Measurements from ENCODE around the gene NPHP4.

NPHP4 gene

DNA sequence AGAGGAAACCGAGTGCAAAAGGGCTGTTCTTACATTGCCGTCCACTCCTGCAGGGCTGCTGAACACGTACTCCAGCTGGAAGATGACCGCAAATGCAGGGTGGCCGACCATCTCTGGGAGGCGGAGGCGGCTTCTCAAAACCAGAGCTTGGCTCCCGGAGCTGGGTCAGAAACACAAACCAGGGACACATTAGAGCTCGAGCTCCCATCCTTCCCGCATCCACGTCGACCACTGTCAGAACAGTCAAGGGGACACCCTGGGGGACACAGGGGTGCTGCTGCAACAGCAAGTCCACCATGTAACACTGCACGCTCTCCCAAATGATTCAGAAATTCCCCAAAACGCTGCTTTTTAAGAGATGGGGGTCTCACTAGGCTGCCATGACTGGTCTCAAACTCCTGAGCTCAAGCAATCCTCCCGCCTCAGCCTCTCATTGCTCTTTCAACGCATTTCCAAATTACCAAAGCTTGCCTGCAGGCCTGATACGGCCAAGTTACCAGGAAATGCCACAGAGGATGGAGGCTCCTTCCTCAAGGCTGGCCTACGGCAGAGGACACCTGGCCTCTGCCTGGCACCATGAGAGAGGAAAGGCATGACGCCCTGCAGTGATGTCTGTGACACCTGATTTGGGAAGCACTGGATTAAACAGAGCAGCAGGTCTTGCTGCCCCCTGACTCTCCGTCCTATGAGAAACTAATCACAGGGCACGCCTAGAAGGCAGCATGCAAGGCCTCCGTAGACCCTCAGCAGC is 45.0 kb downstream of the NPHP4 start:
- DNase-seq, result no peak

DNA sequence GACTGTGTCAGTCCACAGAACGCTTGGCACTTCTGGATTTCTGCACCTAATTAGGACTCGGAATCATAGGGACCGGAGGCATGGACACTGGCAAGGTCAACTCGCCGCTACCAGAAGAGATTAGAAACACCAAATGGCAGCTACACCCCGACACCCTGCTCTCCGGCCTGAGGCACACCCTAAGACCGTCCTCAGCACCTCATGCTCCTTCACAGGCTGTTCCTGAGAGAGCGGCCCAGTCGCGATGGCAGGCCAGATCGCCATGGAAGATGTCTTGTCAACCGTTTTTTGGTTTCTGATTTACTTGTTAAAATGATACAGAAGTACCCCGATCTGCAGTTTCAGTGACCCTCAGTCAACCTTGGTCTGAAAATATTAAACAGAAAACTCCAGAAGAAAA is 46.8 kb downstream of the NPHP4 start:
- DNase-seq, result no peak

DNA sequence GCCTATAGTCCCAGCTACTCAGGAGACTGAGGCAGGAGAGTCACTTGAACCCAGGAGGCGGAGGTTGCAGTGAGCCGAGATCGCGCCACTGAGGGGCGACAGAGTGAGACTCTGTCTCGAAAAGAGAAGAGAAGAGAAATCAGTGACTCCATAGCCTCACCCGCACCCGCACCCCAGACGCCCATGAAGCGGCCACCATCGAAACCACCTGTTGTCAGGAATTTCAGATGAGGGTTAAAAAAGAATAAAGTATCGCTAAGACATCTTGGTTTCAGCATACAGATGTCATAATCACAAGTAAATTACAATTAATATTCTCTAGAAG is 47.4 kb downstream of the NPHP4 start:
- no peak for DNase-seq

DNA sequence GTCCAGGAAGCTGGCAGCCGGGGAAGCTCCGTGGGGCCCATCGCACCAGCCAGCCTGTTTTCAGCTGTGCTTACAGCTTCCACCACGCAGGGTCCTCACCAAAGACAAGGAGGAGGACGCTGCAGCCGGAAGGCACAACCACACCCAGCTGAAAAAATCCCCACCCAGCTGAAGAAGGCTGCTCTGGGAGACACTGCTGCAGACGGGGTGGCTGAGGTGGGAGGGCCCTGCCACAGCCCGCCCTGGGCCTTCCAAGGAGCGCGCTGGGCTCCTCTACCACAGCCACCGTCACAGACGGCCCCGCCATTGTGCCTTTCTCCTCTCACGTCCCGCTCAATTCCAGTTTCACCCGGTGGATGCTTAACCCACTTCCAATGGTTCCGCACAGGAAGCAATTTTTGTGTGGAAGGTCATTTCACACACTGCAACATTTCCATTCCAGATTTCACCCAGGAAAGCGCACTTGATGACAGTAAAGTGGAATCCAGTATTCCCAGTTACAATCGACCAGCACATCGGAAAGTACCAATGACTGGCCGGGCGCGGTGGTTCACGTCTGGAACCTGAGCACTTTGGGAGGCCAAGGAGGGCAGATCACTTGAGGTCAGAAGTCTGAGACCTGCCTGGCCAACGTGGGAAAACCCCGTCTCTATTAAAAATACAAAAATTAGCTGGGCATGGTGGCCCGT is 47.9 kb downstream of the NPHP4 start:
- no peak for DNase-seq

DNA sequence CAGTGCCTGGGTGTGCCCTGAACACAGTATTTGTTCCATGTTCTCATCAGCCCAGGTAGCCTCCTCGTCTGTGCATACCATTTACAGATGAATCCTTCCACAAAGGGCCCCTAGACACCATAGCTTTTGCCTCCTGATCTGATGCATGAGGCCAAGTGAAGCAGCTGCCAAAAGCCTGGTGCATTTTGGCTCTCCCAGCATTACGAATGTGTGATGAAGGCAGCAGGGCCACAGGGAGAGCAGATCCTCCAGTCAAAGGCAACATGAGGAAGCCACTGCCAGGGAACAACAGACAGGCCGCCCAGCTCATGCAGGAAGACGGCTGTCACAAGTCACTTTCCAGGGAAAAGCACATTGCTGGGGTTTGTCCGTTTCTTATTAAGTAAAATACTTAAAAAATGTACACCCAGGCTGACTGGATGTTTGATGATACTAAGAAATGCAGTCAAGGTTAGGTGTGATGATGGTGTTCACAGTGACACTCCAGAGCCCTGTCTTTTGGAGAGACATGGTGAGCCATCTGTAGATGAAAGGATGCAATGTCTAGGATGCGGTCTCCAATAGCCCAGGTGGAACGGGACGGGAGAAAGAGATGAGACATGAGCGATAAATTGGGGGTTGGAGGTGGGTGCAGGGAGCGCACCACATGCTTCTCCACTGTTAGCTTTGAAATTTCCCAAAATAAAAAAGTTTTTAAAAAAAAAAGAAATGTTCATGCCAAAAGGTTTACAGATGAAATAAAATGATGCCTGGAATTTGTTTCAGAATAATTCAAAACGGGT is 48.7 kb downstream of the NPHP4 start:
- DNase-seq, result no peak

DNA sequence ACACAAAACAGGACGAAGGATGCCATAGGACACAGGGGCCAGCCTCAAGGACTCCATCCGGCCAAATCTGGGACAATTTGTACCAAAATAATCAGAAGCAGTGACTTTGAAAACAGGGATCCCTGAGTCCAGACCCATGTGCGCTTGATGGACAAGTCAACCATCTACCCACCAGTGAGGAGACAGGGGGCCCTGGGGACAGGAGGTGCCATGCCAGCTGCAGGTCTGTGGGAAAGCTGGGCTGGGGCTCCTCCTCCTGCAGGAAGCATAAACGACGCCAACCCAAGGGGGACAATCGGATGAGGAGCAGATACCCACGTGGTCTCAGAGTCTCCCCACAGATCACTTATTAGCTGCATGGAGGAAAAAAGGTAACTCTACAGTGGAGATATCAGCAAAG is 50.6 kb downstream of the NPHP4 start:
- no peak for DNase-seq

DNA sequence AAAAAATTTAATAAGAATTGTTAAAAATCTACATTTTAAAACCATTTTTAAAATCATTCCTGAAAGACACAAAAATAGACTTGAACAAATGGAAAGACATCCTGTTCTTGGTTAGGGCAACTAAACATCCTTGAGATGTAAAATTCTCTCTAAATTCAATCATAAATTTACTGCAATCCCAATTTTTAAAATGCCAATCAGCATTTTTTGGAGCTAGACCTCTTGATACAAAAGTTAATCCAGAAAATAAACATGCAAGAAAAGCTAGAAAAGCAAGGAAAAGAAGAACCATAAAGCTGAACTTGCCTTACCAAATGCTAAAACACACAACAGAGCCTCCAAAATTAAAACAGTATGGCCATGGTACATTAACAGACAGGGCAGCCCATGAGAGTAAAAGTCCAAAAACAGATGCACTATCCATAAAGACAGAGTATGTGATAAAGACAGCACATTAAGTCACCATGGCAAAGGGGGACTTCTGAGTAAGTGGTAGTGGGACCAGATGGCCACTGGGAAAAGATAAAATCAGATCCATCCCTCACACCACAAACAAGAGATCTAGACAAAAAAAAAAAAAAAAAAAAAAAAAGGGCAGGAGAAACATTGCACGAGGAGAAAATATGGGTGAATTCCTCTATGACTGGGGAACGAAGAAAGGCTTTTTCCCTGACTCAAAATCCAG is 51.4 kb downstream of the NPHP4 start:
- DNase-seq, result no peak

DNA sequence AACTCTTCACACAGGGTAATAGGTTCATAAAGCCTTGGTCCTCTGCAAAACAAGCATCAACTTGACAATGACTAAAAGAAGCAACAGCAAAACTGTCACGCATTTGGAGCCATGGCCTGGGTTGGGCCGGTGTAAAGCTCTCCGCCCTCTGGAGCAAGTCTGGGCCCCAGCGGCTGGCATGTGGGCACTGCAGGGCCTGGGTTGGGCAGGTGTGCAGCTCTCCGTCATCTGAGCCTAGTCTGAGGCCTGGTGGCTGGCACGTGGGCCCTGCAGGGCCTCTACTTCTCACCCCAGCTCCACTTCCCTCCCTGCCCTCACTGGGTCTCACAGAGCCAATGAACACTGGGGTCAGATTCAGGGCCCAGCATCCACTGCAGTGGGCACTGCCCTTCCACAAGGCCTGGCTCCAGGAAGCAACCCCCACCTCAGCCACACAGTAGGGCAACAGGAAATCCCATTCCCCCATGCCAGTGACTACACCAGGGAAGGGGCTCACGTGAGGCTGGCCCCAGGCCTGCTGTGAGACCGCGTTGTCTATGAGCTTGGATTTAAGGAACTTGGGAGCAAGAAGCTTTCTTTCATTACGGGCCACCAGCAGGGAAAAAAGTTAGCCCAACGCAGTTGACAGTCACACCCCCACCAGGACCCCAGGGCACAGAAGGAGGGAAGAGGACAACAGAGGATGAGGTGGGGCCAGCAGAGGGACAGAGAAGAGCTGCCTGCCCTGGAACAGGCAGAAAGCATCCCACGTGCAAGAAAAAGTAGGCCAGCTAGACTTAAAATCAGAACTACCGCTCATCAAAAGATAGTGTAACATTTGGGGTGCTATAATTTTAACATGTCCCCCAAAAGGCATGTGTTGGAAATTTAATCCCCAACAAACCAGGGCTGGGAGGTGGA is 52.7 kb downstream of the NPHP4 start:
- no peak for DNase-seq

DNA sequence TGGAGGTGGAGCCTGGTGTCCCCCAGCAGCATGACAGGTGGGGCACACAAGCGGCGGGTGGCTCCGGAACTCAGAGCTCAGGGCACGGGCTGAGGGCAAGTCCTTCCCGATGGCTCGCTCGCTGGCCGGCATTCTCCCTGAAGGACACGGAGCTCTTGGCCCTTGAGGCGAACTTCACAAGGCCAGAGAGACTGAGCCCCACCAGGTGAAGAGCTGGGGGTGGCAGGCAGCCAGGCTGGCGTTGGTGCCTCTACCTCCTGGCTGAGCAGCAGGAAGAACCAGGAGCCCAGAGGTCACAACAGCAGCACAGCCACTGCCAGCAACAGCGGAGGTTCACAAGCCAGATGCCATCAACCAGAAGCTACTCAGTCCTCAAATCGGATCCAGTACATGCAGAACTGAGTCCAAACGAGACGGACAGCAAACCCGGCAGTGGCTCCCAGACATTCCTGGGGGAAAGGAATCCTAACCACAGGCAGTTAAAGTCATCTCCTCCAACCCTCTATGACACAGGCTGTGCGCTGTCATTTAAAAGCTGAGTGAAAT is 54.1 kb downstream of the NPHP4 start:
- DNase-seq, result no peak

DNA sequence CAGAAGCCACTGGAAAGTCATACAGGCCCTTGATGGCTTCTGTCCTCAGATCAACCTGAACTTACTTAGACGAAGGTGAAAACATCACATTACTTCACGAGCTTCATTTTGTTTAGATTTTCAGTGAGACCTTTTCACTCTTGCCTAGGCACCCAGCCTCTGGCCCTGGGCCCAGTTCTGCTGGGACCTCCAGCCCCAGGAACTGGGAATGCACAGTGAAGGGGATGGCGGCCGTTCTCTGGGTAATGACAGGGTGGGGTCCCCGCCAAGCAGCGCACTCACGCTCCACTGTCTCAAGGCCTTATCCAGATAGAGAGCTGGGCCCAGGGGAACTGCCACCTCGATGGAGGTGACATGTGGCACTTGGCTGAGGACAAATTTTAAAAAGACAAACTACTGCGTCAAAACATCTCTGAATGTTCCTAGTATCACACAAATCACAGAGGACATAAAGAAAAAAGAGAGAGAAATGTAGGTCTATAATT is 54.8 kb downstream of the NPHP4 start:
- DNase-seq, result no peak

DNA sequence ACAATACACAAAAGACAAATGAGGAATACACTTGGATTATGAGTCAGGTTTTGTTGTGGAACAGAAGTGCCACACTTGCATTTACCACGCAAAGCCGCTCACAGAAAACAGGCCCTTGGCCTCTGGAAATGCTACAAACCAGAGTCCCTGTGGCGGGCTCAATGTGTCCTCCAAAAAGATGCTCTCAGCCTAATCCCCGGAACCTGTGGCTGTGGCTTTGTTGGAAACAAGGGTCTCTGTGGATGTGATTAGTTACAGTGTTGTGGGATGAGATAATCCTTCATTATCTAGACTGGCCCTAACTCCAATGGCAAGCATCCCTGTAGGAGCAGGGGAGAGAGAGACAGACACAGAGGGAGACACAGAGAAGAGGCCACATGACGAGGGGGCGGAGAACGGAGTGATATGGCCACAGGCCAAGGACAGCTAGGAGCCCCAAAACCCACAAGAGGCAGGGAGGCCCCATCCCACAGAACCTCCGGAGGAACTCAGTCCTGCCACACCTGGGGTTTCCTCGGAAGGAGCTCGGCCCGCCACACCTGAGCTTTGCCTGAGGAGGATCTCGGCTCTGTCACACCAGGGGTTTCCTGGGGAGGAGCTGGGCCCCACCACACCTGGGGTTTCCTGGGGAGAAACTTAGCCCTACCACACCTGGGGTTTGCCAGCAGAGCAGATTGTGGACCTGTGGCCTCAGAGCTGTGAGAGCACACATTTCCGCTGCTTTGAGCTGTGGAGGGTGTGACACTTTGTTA is 55.4 kb downstream of the NPHP4 start:
- no peak for DNase-seq

DNA sequence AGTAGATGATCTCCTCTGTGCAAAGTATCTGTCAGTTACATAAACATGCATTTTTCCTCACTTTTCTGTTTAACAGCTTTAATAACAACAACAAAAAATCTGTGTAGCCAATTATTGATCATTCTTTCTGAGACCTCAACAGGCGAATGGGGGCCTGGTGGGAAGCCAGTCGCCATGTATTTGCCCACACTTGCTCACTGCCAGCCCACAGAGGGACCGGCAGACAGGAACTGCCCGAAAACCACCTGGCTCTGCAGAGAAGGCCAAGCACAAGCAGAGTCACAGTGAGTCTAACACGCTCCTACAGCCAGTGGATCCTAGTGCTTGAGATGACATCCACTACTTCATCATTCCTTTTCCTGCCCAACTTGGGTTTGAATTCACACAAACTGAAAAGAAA is 56.1 kb downstream of the NPHP4 start:
- no peak for DNase-seq

DNA sequence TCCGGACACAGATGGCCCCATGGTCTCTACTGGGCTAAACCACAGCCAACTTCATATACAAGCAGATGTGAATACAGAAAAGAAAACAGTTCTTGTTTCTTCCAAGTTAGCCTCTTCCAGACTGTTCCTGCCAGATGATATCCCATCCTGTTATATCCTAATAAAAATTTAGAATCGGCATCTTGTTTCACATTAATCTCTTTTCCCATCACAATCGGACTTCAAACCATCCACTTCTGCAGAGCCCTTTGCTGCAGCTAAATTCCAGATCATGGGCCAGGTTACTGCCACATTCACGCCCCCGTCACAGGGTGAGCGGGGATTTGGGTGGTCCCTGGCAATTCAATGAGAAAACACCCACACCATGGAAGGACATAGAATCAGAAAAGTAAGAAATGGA is 57.2 kb downstream of the NPHP4 start:
- DNase-seq, result no peak

DNA sequence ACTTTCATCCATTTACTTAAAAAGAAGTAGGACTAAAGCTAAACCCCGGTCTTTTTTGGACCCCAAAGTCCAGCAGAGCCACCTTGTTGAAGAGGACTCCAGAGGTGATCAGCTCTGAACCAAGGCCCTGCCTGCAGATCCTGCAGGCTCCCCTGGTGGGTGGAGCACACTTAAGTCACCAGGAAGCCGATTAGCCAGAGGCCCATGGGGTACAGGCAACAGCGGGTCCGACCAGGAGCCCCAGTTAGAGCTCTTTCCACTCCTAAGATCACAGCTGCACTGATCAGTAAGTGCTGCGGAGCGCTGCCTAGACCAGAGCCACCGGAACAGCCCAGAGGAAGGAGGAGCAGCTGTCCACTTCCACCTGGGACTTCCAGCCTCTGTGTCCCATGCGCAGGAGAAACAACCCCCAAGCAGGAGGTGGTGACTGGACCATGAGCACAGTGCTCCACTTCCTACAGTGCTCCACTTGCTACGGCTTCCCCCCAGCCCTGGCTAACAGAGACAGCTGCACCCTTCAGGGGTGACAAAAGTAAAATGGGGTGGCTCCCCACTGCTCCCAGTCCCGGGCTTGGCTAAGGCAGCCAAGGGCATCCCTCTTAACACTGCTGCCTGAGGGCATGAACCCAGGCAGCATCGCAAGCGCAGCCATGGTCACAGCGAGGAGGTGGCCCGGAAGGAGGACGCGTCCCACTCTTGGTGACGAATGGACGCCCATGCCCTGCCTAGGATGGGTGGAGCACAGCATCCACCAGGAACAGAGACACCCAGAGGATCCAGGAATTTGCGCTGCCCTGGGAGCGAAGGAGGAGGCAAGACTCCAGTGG is 58.0 kb downstream of the NPHP4 start:
- peak; percentile 9 for DNase-seq

DNA sequence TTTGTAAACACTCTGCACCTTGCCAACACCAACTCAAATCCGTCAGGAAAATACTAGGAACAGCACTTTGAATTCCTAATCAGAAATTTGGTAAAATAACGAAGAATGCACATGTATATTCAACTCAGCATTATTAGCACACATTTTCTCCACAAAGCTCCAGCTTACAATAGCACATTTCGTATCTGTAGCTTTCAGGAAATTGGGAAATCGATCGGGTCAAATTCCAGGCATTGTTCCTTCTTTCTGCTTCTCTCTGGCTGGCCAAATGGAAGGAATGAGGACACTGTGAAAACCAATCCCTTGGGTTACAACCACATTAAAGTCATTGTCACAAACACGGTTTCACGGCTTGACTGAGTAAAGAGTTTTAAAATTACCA is 58.6 kb downstream of the NPHP4 start:
- peak; percentile 9 for DNase-seq

DNA sequence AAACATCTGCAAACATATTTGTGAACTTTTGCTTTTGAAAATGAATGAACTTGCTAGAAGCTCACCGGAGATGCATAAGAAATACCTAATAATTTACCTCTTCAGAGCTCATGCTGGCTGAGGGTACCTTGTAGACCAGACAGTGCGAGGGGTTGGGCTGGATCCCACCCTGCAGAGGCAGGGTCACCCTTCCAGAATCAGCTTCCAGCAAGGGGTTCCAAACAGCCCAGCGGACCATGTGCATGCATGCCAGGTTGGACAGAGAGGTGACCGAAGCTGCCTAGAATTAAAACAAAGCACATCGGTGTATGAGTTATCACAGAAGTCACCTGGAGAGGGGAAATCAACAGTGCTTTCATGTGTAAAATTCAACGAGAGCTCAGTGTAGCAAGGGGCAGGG is 59.2 kb downstream of the NPHP4 start:
- DNase-seq, result no peak

DNA sequence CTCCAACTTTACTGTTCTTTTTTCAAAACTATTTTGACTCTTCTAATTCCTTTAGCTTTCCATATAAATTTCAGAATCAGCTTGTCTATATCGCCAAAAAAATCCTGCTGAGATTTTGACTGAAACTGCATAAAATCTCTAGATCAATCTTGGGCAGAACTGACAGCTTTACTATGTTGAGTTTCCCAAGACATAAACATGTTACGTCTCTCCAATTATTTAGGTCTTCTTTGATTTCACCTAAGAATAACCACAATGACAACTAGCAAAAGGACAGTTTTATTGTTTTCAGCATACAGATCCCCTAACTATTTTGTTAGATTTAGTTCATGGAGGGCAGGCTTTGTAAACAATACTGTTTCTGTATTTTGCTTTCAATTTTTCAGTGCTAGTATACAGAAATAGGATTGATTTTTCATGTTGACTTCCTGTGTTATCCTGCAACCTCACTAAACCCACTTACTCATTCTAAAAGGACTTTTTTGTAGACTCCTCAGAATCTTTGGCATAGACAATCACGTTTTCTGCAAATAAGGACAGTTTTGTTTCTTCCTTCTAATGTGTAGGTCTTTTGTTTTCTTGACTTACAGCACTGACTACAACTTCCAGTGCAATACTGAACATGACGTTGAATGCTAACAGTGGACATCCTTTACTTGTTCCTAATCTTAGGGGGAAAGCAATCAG is 63.4 kb downstream of the NPHP4 start:
- no peak for DNase-seq

DNA sequence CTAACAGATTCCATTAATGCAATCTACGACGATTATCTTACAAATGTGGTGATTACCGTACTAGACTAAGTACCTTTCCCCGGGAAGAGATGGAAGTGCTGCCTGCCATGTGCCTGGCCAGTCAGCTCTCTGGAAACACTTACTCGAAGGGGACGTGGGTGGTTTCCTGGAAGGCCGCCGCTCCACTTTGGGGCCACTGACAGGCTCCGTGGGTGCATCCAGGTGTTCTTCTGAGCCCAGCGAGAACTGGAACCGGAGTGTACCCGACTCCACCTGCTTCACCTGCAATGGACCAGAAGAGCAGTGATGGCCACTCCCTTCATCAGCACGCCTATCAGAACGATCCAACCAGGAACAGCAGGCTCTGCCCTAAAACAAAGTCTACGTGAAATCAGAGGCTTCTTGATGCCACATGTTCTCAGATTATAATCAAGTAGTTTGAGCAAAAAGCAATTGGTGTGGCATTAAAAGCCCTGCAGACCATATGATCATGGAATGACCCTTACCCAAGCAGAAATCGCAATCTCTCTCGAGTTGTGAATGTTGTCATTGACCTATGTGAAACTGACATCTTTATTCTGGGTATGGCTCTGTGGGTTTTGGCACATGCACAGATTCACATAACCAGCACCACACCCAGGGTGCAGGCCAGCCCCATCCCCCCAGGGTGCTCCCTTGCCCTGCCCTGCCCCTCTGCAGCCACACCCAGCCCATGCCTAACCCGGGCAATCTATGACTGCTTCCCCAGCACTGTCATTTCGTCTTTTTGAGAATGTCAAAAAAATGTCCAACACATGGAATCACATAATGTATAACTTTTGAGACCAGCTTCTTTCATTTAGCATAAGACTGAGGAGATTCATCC is 64.5 kb downstream of the NPHP4 start:
- DNase-seq, result no peak

Data from NCI-H146 (cell line).